GM19193 (cell line): Measurements from ENCODE around the gene MIDN.
A peak's percentile ranks its signal among the peaks of the same experiment; 100 is the strongest.

Experiments used
- POLR2A ChIP-seq: IDR thresholded peaks from 4 replicates; pipeline ENCODE4 v1.6.1; 2011; ENCODE audit not compliant: insufficient read depth, insufficient read length; ENCODE audit errors: extremely low read depth

MIDN gene

GRCh38 chr19:1274081-1274851, 25.9 kb downstream of the MIDN start:
- TF ChIP-seq POLR2A = peak; percentile 31

GRCh38 chr19:1274852-1275259, 26.5 kb downstream of the MIDN start:
- no peak for TF ChIP-seq POLR2A

- peak; percentile 93 for TF ChIP-seq POLR2A
Measured at GRCh38 chr19:1275260-1275975, 27.0 kb downstream of the MIDN start, which contains the start of gene FAM174C. FAM174C (plus strand) TSS chr19:1275530; CDS start chr19:1275550, 20 bp downstream.

- no peak for TF ChIP-seq POLR2A
Measured at GRCh38 chr19:1275976-1276627, 27.7 kb downstream of the MIDN start.

- TF ChIP-seq POLR2A = no peak
Measured at GRCh38 chr19:1276628-1277022, 28.2 kb downstream of the MIDN start.

- TF ChIP-seq POLR2A = no peak
Measured at GRCh38 chr19:1277061-1277460, 28.7 kb downstream of the MIDN start.

- TF ChIP-seq POLR2A = no peak
Measured at GRCh38 chr19:1278074-1278473, 29.7 kb downstream of the MIDN start.

GRCh38 chr19:1278713-1279660, 30.6 kb downstream of the MIDN start:
- TF ChIP-seq POLR2A = no peak

- TF ChIP-seq POLR2A = no peak
Measured at GRCh38 chr19:1279782-1280341, 31.5 kb downstream of the MIDN start.

- no peak for TF ChIP-seq POLR2A
Measured at GRCh38 chr19:1280636-1281568, 32.5 kb downstream of the MIDN start.

GRCh38 chr19:1281569-1282287, 33.3 kb downstream of the MIDN start:
- TF ChIP-seq POLR2A = no peak

GRCh38 chr19:1282588-1283206, 34.3 kb downstream of the MIDN start:
- TF ChIP-seq POLR2A = no peak
